Measurements from ENCODE around the gene SYTL3. TPM values are rescaled to one million over a fixed set of nuclear protein-coding genes. Genes with fewer than 3 reads are reported as not detected.
"Not testable (repeated sequence)": the region's sequence is repeated elsewhere in the genome, so short reads cannot be mapped to it uniquely, and the experiment has no call there.

Gene SYTL3
- total RNA-seq, 1 experiment from 2014 or later: 1.8 TPM

DNA sequence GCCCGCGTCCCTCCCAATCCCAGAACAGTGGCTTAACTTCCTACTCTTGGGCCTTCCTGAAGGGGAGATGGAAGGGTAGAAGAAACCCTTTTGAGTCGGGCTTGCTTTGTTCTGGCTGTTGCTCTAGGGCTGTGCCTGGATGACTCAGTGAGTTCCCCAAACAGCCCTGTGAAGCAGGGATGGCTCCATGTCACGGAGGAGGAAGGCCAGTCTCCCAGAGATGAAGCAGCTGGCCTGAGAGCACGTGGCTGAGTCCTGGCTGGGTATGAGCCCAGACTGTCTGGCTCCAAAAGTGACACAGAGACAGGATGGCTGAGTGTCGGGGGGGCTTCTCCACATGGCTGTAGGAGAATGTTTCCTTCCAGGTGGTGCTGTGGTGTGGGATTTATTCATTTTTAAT, 4.6 kb downstream of the SYTL3 start:
- no peak for ATAC-seq

DNA sequence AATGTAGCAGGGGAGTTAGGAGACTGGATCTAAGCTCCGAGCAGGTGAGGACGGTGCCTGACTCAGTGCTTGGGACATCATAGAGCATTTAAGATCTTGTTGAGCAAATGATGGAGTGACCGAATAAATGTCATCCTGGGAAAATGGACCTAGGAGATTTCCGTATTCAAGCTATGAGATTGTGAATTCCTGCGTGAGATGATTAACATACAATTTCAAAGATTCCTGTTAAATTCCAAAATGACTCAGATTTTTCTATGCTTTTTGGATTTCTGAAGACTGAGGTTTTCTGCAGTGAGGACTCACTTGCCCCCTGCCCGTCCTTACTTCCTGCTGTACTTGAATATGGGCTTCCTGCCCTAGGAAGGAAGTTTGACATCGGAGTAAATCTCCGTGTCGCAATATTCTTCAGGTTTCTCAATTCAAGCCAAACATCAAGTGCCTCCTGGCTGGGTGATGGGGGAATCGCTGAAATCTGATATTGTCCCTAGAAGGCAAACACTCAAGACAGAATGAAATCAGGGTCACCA, 5.2 kb downstream of the SYTL3 start:
- POLR2A ChIA-PET (ENCODE audit: unreplicated experiment): no interaction called here
- TF ChIP-seq EZH2 (IDR thresholded peaks at IDR 0.05; ENCODE audit: low read length, unreplicated experiment) (no peak), EZH2phosphoT487 (IDR thresholded peaks at IDR 0.05; ENCODE audit: borderline replicate concordance, low read length) (no peak)
- TF ChIP-seq, protein P1, sequence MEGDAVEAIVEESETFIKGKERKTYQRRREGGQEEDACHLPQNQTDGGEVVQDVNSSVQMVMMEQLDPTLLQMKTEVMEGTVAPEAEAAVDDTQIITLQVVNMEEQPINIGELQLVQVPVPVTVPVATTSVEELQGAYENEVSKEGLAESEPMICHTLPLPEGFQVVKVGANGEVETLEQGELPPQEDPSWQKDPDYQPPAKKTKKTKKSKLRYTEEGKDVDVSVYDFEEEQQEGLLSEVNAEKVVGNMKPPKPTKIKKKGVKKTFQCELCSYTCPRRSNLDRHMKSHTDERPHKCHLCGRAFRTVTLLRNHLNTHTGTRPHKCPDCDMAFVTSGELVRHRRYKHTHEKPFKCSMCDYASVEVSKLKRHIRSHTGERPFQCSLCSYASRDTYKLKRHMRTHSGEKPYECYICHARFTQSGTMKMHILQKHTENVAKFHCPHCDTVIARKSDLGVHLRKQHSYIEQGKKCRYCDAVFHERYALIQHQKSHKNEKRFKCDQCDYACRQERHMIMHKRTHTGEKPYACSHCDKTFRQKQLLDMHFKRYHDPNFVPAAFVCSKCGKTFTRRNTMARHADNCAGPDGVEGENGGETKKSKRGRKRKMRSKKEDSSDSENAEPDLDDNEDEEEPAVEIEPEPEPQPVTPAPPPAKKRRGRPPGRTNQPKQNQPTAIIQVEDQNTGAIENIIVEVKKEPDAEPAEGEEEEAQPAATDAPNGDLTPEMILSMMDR (conservative IDR thresholded peaks at IDR 0.05; ENCODE audit: low read depth, low read length): no peak
- H3F3A ChIP-seq (ENCODE audit: low read length, unreplicated experiment): no peaks in the 10 kb centered on the region
- H3K9me3 ChIP-seq (ENCODE audit: low read length): no peaks in the 10 kb centered on the region
- H3K27me3 ChIP-seq (ENCODE audit: low read length): no peaks in the 10 kb centered on the region
- H3K4me1 ChIP-seq (ENCODE audit: insufficient read depth, low read length): no peaks in the 10 kb centered on the region
- no peaks in the 10 kb centered on the region for H3K79me2 ChIP-seq (ENCODE audit: low read length)
- H3K36me3 ChIP-seq (ENCODE audit: low read depth, low read length): no peaks in the 10 kb centered on the region
- no peaks in the 10 kb centered on the region for H3K9me2 ChIP-seq (replicated peaks; ENCODE audit: low read length)
- no peak for DNase-seq
- no peak overlapping the region for H3K9ac ChIP-seq (ENCODE audit: low read length)
- H3K4me2 ChIP-seq (ENCODE audit: low read length): no peak overlapping the region
- CTCF ChIA-PET: no interaction called here
- no peaks in the 10 kb centered on the region for H4K20me1 ChIP-seq (ENCODE audit: low read length)
- no peak overlapping the region for H3K4me3 ChIP-seq (ENCODE audit: low read length)
- no TSS peak for BruUV-seq (replicated peaks)
- H2AFZ ChIP-seq (ENCODE audit: low read length): no peak overlapping the region
- intact Hi-C loops (cut with micrococcal nuclease): no loop called here
- no peak overlapping the region for H3K27ac ChIP-seq (ENCODE audit: low read length)
- ATAC-seq: no peak

More for the DNA sequence above, 4.6 kb downstream of the SYTL3 start:
- CTCF ChIA-PET: no interaction called here
- Histone ChIP-seq H3K27me3 (ENCODE audit: low read length) (no peaks in the 10 kb centered on the region), H3K4me1 (ENCODE audit: insufficient read depth, low read length) (no peaks in the 10 kb centered on the region), H3K79me2 (ENCODE audit: low read length) (no peaks in the 10 kb centered on the region), H3F3A (ENCODE audit: low read length, unreplicated experiment) (no peaks in the 10 kb centered on the region), H3K4me3 (ENCODE audit: low read length) (no peak overlapping the region), H2AFZ (ENCODE audit: low read length) (no peak overlapping the region), H3K4me2 (ENCODE audit: low read length) (no peak overlapping the region), H3K9ac (ENCODE audit: low read length) (no peak overlapping the region), H3K9me3 (ENCODE audit: low read length) (no peaks in the 10 kb centered on the region), H3K27ac (ENCODE audit: low read length) (no peak overlapping the region), H3K9me2 (replicated peaks; ENCODE audit: low read length) (no peaks in the 10 kb centered on the region), H4K20me1 (ENCODE audit: low read length) (no peaks in the 10 kb centered on the region), H3K36me3 (ENCODE audit: low read depth, low read length) (no peaks in the 10 kb centered on the region)
- DNase-seq: no peak
- POLR2A ChIA-PET (ENCODE audit: unreplicated experiment): no interaction called here
- intact Hi-C loops (cut with micrococcal nuclease): no loop called here
- TF ChIP-seq EZH2 (IDR thresholded peaks at IDR 0.05; ENCODE audit: low read length, unreplicated experiment): no peak
- TF ChIP-seq, protein P1 (conservative IDR thresholded peaks at IDR 0.05; ENCODE audit: low read depth, low read length): no peak
- TF ChIP-seq EZH2phosphoT487 (IDR thresholded peaks at IDR 0.05; ENCODE audit: borderline replicate concordance, low read length): no peak
- no TSS peak for BruUV-seq (replicated peaks)

DNA sequence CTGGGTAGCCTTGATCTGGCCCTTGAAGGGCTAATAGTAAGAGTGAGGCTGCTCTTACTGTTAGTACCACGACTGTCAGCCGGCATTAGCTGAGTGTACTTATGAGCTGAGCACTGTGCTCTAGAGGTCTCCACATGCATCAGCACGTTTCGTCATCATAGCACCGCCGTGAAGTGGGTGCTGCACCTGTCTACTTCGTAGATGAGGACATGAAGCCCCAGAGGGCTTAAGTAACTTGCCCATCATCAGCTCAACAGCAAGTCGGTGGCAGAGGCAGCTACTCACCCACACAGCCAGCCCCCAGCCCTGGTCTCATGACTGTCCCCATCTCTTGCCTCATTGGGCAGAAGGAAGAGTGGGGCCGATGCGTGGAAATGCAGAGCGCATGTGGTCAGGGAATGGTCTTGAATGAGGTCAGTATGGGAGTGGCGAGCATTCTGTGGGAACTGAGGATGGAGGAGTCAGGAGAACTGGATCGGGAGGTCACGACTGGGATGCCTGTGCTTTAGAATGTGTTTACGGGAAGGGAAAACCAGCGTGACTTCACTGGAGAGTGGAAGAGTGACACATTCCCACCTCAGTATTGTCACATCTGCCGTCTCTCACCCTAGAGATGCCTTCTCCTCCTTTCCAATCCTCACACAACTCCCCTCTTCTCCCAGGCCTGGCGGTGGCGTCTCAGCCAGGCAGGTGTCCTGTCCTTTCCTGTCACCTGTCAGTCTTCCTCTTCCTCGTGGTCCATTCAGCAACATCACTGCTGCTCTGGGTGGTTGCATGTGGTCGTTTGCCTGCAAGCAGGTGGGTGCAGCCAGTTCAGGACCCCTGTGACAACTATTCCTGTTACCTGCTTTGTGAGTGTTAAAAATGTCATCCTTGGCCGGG, 6.0 kb downstream of the SYTL3 start:
- Histone ChIP-seq H2AFZ (ENCODE audit: low read length) (no peak overlapping the region), H3K4me3 (ENCODE audit: low read length) (no peak overlapping the region), H3K4me2 (ENCODE audit: low read length) (no peak overlapping the region), H4K20me1 (ENCODE audit: low read length) (no peaks in the 10 kb centered on the region), H3K36me3 (ENCODE audit: low read depth, low read length) (no peaks in the 10 kb centered on the region), H3K27me3 (ENCODE audit: low read length) (no peaks in the 10 kb centered on the region), H3K4me1 (ENCODE audit: insufficient read depth, low read length) (no peaks in the 10 kb centered on the region), H3K9ac (ENCODE audit: low read length) (no peak overlapping the region), H3F3A (ENCODE audit: low read length, unreplicated experiment) (no peaks in the 10 kb centered on the region), H3K9me3 (ENCODE audit: low read length) (no peaks in the 10 kb centered on the region), H3K79me2 (ENCODE audit: low read length) (no peaks in the 10 kb centered on the region), H3K27ac (ENCODE audit: low read length) (no peak overlapping the region), H3K9me2 (replicated peaks; ENCODE audit: low read length) (no peaks in the 10 kb centered on the region)
- ChIA-PET POLR2A (ENCODE audit: unreplicated experiment) (no interaction called here), CTCF (no interaction called here)
- DNase-seq: no peak
- BruUV-seq (replicated peaks): no TSS peak
- intact Hi-C loops (cut with micrococcal nuclease): no loop called here
- TF ChIP-seq EZH2phosphoT487 (IDR thresholded peaks at IDR 0.05; ENCODE audit: borderline replicate concordance, low read length): no peak
- TF ChIP-seq EZH2 (IDR thresholded peaks at IDR 0.05; ENCODE audit: low read length, unreplicated experiment): no peak
- TF ChIP-seq, protein P1 (conservative IDR thresholded peaks at IDR 0.05; ENCODE audit: low read depth, low read length): no peak
- no peak for ATAC-seq

DNA sequence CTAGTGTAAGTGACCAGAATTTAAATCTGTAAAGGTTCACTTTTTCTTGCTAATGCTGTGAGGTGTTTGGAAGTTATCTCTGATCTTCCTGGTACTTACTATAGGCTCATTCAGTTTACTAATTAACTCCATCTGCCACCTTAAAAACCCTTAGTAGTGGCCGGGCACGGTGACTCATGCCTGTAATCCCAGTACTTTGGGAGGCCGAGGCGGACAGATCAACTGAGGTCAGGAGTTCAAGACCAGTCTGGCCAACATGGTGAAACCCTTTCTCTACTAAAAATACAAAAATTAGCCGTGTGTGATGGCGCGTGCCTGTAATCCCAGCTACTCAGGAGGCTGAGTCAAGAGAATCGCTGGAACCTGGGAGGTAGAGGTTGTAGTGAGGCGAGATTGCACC, 7.1 kb downstream of the SYTL3 start:
- H3K27me3 ChIP-seq (ENCODE audit: low read length); DNase-seq; H2AFZ ChIP-seq (ENCODE audit: low read length); H3F3A ChIP-seq (ENCODE audit: low read length, unreplicated experiment); H4K20me1 ChIP-seq (ENCODE audit: low read length); H3K36me3 ChIP-seq (ENCODE audit: low read depth, low read length); POLR2A ChIA-PET (ENCODE audit: unreplicated experiment); H3K4me2 ChIP-seq (ENCODE audit: low read length); H3K9me3 ChIP-seq (ENCODE audit: low read length); H3K9me2 ChIP-seq (replicated peaks; ENCODE audit: low read length); BruUV-seq (replicated peaks); CTCF ChIA-PET; intact Hi-C loops (cut with micrococcal nuclease); H3K79me2 ChIP-seq (ENCODE audit: low read length); ATAC-seq; H3K27ac ChIP-seq (ENCODE audit: low read length); H3K4me1 ChIP-seq (ENCODE audit: insufficient read depth, low read length); H3K4me3 ChIP-seq (ENCODE audit: low read length); H3K9ac ChIP-seq (ENCODE audit: low read length): not testable (repeated sequence)

All from PC-3 (cell line).